GM12874 (cell line): ENCODE data around the gene HIGD2A.

Experiments used
- CTCF ChIP-seq: IDR thresholded peaks from 2 replicates; pipeline ENCODE4 v1.5.1; 2011; ENCODE audit warnings: low read depth, mild to moderate bottlenecking, control low read depth, low read length, moderate library complexity; ENCODE audit not compliant: insufficient read depth

The HIGD2A gene

GRCh38 chr5:176425791-176426190, 37.2 kb downstream of the HIGD2A start:
- no peak for TF ChIP-seq CTCF

- no peak for TF ChIP-seq CTCF
Observed at GRCh38 chr5:176426876-176427275, 38.3 kb downstream of the HIGD2A start.

GRCh38 chr5:176427971-176428370, 39.4 kb downstream of the HIGD2A start:
- no peak for TF ChIP-seq CTCF

DNA sequence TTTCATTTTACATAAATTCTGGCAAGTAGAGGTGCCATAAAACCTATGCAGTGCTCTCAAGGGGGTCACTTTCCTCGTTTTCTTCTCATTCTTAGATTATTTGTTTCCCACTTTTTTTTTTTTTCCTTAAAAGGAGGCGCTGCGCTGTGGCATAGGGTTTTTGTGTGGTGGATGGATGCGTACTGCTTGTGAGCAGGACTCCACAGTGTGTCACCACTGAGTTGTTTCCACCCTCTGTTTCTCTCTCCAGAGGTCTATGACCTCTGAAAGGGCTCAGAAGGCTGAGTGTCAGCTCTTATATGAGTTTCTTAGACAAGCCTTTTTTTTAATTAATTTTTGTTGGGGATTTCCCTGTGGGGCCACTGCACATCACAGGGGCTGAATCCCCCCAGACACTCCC, 41.4 kb downstream of the HIGD2A start:
- TF ChIP-seq CTCF, result no peak

- no peak for TF ChIP-seq CTCF
Observed at GRCh38 chr5:176432707-176433106, 44.2 kb downstream of the HIGD2A start.

DNA sequence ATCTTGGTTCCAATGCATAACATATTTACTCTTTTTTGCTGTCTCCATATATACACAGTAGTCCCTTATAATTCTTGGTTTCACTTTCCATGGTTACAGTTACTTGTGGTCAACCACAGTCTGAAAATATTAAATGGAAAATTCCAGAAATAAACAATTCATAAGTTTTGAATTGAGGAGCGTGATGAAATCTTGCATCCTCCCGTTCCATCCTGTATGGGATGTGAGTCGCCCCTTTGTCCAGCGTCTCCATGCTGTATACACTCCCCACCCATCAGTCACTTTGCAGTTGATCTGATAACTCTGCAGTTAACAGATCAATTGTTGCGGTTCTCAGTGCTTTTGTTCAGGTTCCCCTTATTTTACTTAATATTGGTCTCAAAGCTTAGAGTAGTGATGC, 48.1 kb downstream of the HIGD2A start:
- TF ChIP-seq CTCF, result no peak

GRCh38 chr5:176438959-176439757, 50.6 kb downstream of the HIGD2A start:
- TF ChIP-seq CTCF, result no peak
